GM18505 (cell line): ENCODE data around the gene CIB4.
"Not testable (repeated sequence)": the region's sequence is repeated elsewhere in the genome, so short reads cannot be mapped to it uniquely, and the experiment has no call there.

Experiments
- ATAC-seq: cut with Tn5 transposase; IDR thresholded peaks from one replicate; pipeline ENCODE4 v1.9.1; 2021; ENCODE audit not compliant: unreplicated experiment
- POLR2A ChIP-seq: IDR thresholded peaks from 4 replicates; pipeline ENCODE4 v1.6.1; 2011; ENCODE audit warnings: borderline replicate concordance; ENCODE audit not compliant: insufficient read depth, insufficient read length; ENCODE audit errors: extremely low read depth

Gene CIB4

GRCh38 chr2:26672818-26673393, 31.7 kb upstream of the CIB4 start:
- TF ChIP-seq POLR2A = no peak
- ATAC-seq = no peak

- no peak for TF ChIP-seq POLR2A
- no peak for ATAC-seq
Observed at GRCh38 chr2:26672112-26672817, 31.1 kb upstream of the CIB4 start.

- no peak for ATAC-seq
- no peak for TF ChIP-seq POLR2A
Observed at GRCh38 chr2:26671691-26672090, 30.5 kb upstream of the CIB4 start.

- no peak for ATAC-seq
Observed at GRCh38 chr2:26670931-26671460, 29.8 kb upstream of the CIB4 start.

GRCh38 chr2:26670171-26670570, 29.0 kb upstream of the CIB4 start:
- no peak for ATAC-seq
- TF ChIP-seq POLR2A = no peak

More at GRCh38 chr2:26670931-26671460, 29.8 kb upstream of the CIB4 start:
- TF ChIP-seq POLR2A = no peak

DNA sequence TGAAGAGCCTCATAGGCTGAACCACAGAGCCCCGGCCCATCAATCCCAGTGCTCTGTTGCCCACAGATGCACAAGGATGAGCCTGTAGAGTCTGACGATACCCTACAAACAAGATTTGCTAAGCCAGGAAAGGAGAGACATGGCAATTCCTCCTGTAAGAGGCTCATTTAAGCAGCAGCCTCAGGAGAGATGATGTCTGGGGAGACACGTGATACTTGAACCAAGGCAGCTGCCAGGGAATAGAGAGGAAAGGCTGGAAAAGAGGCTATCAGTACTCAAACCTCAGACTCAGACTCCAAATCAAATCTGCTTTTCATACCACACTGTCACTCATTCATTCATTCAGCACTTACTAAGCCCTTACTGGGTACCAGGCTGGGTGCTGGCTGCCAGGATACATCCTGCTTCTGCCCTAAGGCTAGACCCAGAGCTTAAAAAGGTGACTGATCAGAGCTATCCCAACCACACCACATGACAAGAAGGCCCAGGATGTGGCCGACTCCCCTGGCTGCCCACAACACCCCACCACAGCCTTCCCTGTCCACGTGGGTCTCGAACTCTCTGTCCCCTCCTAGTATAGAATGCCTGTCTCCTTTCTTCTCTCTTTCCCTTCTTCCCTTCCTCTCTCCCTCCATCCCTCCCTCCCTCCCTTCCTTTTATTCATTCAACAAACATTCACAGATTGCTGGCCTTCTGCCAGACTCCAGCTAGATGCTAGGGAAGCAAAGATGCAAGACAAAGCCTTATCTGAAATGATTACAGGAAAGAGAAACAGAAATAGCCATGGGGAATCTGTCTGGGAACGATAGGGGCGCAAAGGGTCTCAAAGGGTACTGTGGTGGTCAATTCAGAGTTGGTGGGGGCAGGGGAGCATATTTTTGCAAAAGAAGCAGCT, 27.9 kb upstream of the CIB4 start:
- no peak for TF ChIP-seq POLR2A
- no peak for ATAC-seq

GRCh38 chr2:26668041-26668440, 26.9 kb upstream of the CIB4 start:
- no peak for ATAC-seq
- TF ChIP-seq POLR2A = no peak

DNA sequence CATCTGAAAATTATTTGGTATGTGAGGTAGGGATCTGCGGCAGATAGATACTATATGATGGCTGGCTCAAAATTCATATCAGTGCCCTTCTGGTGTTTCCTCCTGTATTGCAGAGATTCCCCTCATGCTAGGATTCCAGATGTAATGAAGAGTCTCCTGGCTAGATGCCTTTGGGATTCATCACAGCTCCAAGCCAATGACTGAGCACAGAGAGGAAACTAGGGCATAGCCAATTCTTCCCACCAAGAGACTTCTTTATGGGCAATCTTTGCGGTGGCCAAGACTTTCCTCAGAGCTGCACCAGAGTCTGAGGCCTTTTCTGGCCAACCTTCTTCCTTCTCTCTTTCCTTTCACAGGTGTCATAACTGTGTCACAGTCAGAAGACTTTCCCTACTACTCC, 25.5 kb upstream of the CIB4 start:
- TF ChIP-seq POLR2A = no peak
- no peak for ATAC-seq

GRCh38 chr2:26665296-26665695, 24.1 kb upstream of the CIB4 start:
- not testable (repeated sequence) for ATAC-seq

- no peak for ATAC-seq
- TF ChIP-seq POLR2A = no peak
Observed at GRCh38 chr2:26660363-26660962, 19.3 kb upstream of the CIB4 start.

- ATAC-seq = no peak
- no peak for TF ChIP-seq POLR2A
Observed at GRCh38 chr2:26658691-26659346, 17.7 kb upstream of the CIB4 start.

- TF ChIP-seq POLR2A = no peak
- no peak for ATAC-seq
Observed at GRCh38 chr2:26657265-26657664, 16.1 kb upstream of the CIB4 start.
